Measurements from ENCODE around the gene DEDD2. TPM values are rescaled to one million over a fixed set of nuclear protein-coding genes. Genes with fewer than 3 reads are reported as not detected.

Gene DEDD2
- total and polyA plus RNA-seq, 10 of the 15 experiments (the other 5 are each of a cell fraction or from before 2014, with no cell fraction given), result 2.5 to 24.7 (median 17.6) TPM

GRCh38 chr19:42226886-42227285 is 9.4 kb upstream of the DEDD2 start (continued):
- TF ChIP-seq HCFC1 (IDR thresholded peaks at IDR 0.05; ENCODE audit: low read length) (no peak), WRNIP1 (IDR thresholded peaks at IDR 0.05; ENCODE audit: borderline replicate concordance, low read depth, low read length) (no peak), RB1 (IDR thresholded peaks at IDR 0.05; ENCODE audit: borderline replicate concordance) (no peak), ATF2 (IDR thresholded peaks at IDR 0.05; ENCODE audit: low read length) (no peak), KDM1A (IDR thresholded peaks at IDR 0.05; ENCODE audit: borderline replicate concordance) (no peak), TCF3 (IDR thresholded peaks at IDR 0.05; ENCODE audit: borderline replicate concordance, insufficient read depth, low read depth, low read length) (no peak), RCOR1 (conservative IDR thresholded peaks at IDR 0.05; ENCODE audit: low read depth, low read length) (no peak), SPI1 (IDR thresholded peaks at IDR 0.05; ENCODE audit: borderline replicate concordance, insufficient read depth, low read depth, low read length) (no peak), SMAD5 (IDR thresholded peaks at IDR 0.05; ENCODE audit: low read depth) (no peak), SP1 (IDR thresholded peaks at IDR 0.05; ENCODE audit: low read depth, low read length) (no peak), CREM (IDR thresholded peaks at IDR 0.05; ENCODE audit: low read depth) (no peak), SUZ12 (IDR thresholded peaks at IDR 0.05; ENCODE audit: unreplicated experiment) (no peak)

DNA sequence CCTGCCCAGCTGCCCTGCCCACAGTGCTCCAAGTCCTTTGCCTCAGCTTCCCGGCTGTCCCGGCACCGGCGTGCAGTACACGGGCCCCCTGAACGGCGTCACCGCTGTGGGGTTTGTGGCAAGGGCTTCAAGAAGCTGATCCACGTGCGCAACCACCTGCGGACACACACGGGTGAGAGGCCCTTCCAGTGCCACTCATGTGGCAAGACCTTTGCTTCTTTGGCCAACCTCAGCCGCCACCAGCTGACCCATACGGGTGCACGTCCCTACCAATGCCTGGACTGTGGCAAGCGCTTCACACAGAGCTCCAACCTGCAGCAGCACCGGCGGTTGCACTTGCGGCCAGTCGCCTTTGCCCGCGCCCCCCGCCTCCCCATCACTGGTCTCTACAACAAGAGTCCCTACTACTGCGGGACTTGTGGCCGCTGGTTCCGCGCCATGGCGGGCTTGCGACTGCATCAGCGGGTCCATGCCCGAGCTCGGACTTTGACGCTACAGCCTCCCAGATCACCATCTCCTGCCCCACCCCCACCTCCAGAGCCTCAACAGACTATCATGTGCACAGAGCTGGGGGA is 8.3 kb upstream of the DEDD2 start:
- Histone ChIP-seq H3K4me1 (ENCODE audit: control insufficient read depth, insufficient read depth, low read length) (0 out of 2 replicates have a peak, but pooled peaks cover 3% of the 10 kb centered on the region), H3K36me3 (ENCODE audit: control insufficient read depth in 2 of 2, insufficient read depth in 2 of 2, low read length in 1 of 2) (peaks cover 17 to 32% of the 10 kb centered on the region in 2 experiments), H3K27ac (ENCODE audit: control insufficient read depth, insufficient read depth) (no peak overlapping the region), H4K20me1 (ENCODE audit: control insufficient read depth, insufficient read depth) (no peaks in the 10 kb centered on the region; the same call in none of the 2 replicates), H2AFZ (ENCODE audit: control insufficient read depth, low read depth, low read length) (no peak overlapping the region), H3K4me3 (no peak overlapping the region), H3K9me3 (replicated peaks; ENCODE audit: control insufficient read depth, insufficient read depth, low read length) (no peaks in the 10 kb centered on the region), H3K79me2 (ENCODE audit: control insufficient read depth, insufficient read depth, low read length) (peaks cover 20% of the 10 kb centered on the region), H3K9ac (ENCODE audit: control insufficient read depth, insufficient read depth, low read length) (no peak overlapping the region), H3K4me2 (ENCODE audit: control insufficient read depth, insufficient read depth) (no peak overlapping the region), H3K27me3 (replicated peaks in 1 of 2; ENCODE audit: control insufficient read depth in 2 of 2, insufficient read depth in 2 of 2, low read length in 1 of 2) (no peaks in the 10 kb centered on the region)
- ATAC-seq, result no peak
- in situ Hi-C loops (cut with MboI) (no loop called here), intact Hi-C loops (cut with micrococcal nuclease; ENCODE audit: unreplicated experiment) (no loop called here)
- ChIA-PET POLR2A (interaction anchor here (0.5 to 1.2 kb wide), 2 partner anchors 17 to 96 kb away, joined by 3 read pairs; no protein-coding TSS in a partner anchor), SMC1A (ENCODE audit: uncharacterized antibody, unreplicated experiment) (interaction anchor here (0.6 kb wide), 1 partner anchor 97 kb away, joined by 3 read pairs; no protein-coding TSS in a partner anchor), CTCF (interaction anchor here (0.6 to 1.0 kb wide), 2 partner anchors 10 to 14 kb away, joined by 3 read pairs; no protein-coding TSS in a partner anchor), RAD21 (ENCODE audit: unreplicated experiment) (no interaction called here)
- TF ChIP-seq KAT2A (conservative IDR thresholded peaks at IDR 0.05; ENCODE audit: control insufficient read depth, low read depth, low read length) (no peak), RAD51 (IDR thresholded peaks at IDR 0.05) (no peak)
- TF ChIP-seq, protein P1, sequence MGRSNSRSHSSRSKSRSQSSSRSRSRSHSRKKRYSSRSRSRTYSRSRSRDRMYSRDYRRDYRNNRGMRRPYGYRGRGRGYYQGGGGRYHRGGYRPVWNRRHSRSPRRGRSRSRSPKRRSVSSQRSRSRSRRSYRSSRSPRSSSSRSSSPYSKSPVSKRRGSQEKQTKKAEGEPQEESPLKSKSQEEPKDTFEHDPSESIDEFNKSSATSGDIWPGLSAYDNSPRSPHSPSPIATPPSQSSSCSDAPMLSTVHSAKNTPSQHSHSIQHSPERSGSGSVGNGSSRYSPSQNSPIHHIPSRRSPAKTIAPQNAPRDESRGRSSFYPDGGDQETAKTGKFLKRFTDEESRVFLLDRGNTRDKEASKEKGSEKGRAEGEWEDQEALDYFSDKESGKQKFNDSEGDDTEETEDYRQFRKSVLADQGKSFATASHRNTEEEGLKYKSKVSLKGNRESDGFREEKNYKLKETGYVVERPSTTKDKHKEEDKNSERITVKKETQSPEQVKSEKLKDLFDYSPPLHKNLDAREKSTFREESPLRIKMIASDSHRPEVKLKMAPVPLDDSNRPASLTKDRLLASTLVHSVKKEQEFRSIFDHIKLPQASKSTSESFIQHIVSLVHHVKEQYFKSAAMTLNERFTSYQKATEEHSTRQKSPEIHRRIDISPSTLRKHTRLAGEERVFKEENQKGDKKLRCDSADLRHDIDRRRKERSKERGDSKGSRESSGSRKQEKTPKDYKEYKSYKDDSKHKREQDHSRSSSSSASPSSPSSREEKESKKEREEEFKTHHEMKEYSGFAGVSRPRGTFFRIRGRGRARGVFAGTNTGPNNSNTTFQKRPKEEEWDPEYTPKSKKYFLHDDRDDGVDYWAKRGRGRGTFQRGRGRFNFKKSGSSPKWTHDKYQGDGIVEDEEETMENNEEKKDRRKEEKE (IDR thresholded peaks at IDR 0.05), result no peak
- no peak for FAIRE-seq
- no TSS peak for BruUV-seq (replicated peaks)
- DNase-seq (ENCODE audit: low read depth, low spot score), result no peak
- WGBS (ENCODE audit: insufficient coverage, insufficient replicate concordance, low lambda C conversion rate, missing lambda C conversion rate), result 97% methylated on average over 26 of the region's 33 CpGs

Measured in GM12878 (cell line).